ENCODE results near the gene TSPAN8.

GRCh38 chr12:71170456-71170855 lies 12.7 kb upstream of the TSPAN8 start:
- TF ChIP-seq CTCF (conservative IDR thresholded peaks at IDR 0.05 in 1 of 2, IDR thresholded peaks at IDR 0.05 in 1 of 2; ENCODE audit: low read depth in 1 of 2, low read length in 2 of 2) (no peak), EZH2 (IDR thresholded peaks at IDR 0.05; ENCODE audit: low read length, missing control alignments) (no peak)
